A172 (cell line): ENCODE data around the gene EXOC4. TPM values are rescaled to one million over a fixed set of nuclear protein-coding genes. Genes with fewer than 3 reads are reported as not detected.
A peak's percentile ranks its signal among the peaks of the same experiment; 100 is the strongest.
"Not testable (repeated sequence)": the region's sequence is repeated elsewhere in the genome, so short reads cannot be mapped to it uniquely, and the experiment has no call there.

Experiments
- DNase-seq: peaks from one replicate; pipeline ENCODE4 v3.0.0-alpha.2; 2015; ENCODE audit warnings: low spot score
- total RNA-seq: library from RNA; depleted of rRNA; stranded (reverse); fragments of >200 nt; shearing (Covaris generic); gene quantifications from 2 replicates; pipeline ENCODE4 v1.2.3, GENCODE V29; 2014

EXOC4 gene
- total RNA-seq, 1 experiment from 2014 or later: 37.4 TPM

- no peak for DNase-seq
Observed at GRCh38 chr7:133860628-133861335, 607.9 kb downstream of the EXOC4 start.

GRCh38 chr7:133861876-133862275 lies 609.0 kb downstream of the EXOC4 start:
- DNase-seq: no peak

- DNase-seq: no peak
Observed at GRCh38 chr7:133863362-133864061, 610.6 kb downstream of the EXOC4 start.

GRCh38 chr7:133869556-133869955 lies 616.7 kb downstream of the EXOC4 start:
- no peak for DNase-seq

GRCh38 chr7:133871757-133872156 lies 618.9 kb downstream of the EXOC4 start:
- no peak for DNase-seq

GRCh38 chr7:133873187-133873586 lies 620.3 kb downstream of the EXOC4 start:
- no peak for DNase-seq

- DNase-seq: no peak
Observed at GRCh38 chr7:133873631-133874030, 620.8 kb downstream of the EXOC4 start.

- DNase-seq: no peak
Observed at GRCh38 chr7:133883591-133883990, 630.7 kb downstream of the EXOC4 start.

GRCh38 chr7:133885213-133885612 lies 632.3 kb downstream of the EXOC4 start:
- DNase-seq: no peak

GRCh38 chr7:133886086-133886485 lies 633.2 kb downstream of the EXOC4 start:
- DNase-seq: no peak

- DNase-seq: no peak
Observed at GRCh38 chr7:133886797-133887196, 633.9 kb downstream of the EXOC4 start.

- DNase-seq: no peak
Observed at GRCh38 chr7:133887459-133887858, 634.6 kb downstream of the EXOC4 start.

- no peak for DNase-seq
Observed at GRCh38 chr7:133888061-133888930, 635.4 kb downstream of the EXOC4 start.

- DNase-seq: no peak
Observed at GRCh38 chr7:133904776-133905175, 651.9 kb downstream of the EXOC4 start.

- not testable (repeated sequence) for DNase-seq
Observed at GRCh38 chr7:133906553-133906952, 653.7 kb downstream of the EXOC4 start.

- no peak for DNase-seq
Observed at GRCh38 chr7:133910761-133911160, 657.9 kb downstream of the EXOC4 start.

GRCh38 chr7:133911724-133912123 lies 658.8 kb downstream of the EXOC4 start:
- DNase-seq: no peak

GRCh38 chr7:133912916-133913697 lies 660.2 kb downstream of the EXOC4 start:
- DNase-seq: peak; percentile 61

GRCh38 chr7:133916621-133917020 lies 663.7 kb downstream of the EXOC4 start:
- no peak for DNase-seq

GRCh38 chr7:133919810-133920209 lies 666.9 kb downstream of the EXOC4 start:
- DNase-seq: no peak

- no peak for DNase-seq
Observed at GRCh38 chr7:133921635-133922182, 668.8 kb downstream of the EXOC4 start.
